SK-N-SH treated with all-trans-retinoic acid at 6 μM for 48 hours (cell line): ENCODE data around the gene ACOXL.

ENCODE experiments used
- ATAC-seq: fragments of 200-7000 bp; cut with Tn5 transposase; 3 replicates; pipeline ENCODE4 v1.9.1; 2020; ENCODE audit warnings: mild to moderate bottlenecking, moderate library complexity
- ARNTL ChIP-seq: fragments of 450-650 bp; formaldehyde crosslinking; IDR thresholded peaks from 2 replicates; pipeline ENCODE4 v1.5.0; 2020; ENCODE audit warnings: low read depth, mild to moderate bottlenecking, moderate library complexity, borderline replicate concordance
- BACH2 ChIP-seq: fragments of 250-450 bp; sonication (Bioruptor Pico); IDR thresholded peaks from 2 replicates; pipeline ENCODE4 v1.9.0; 2021; ENCODE audit warnings: mild to moderate bottlenecking, borderline replicate concordance
- CSDC2 ChIP-seq: fragments of 250-450 bp; sonication (Bioruptor Pico); IDR thresholded peaks from 2 replicates; pipeline ENCODE4 v1.5.0; 2020; ENCODE audit warnings: mild to moderate bottlenecking, moderate library complexity
- ESRRG ChIP-seq: fragments of 250-450 bp; sonication (Bioruptor Pico); IDR thresholded peaks from 2 replicates; pipeline ENCODE4 v1.6.1; 2021; ENCODE audit warnings: mild to moderate bottlenecking
- GLIS3 ChIP-seq: fragments of 250-450 bp; sonication (Bioruptor Pico); IDR thresholded peaks from 2 replicates; pipeline ENCODE4 v1.5.0; 2020; ENCODE audit warnings: mild to moderate bottlenecking, moderate library complexity
- ISL1 ChIP-seq: fragments of 250-450 bp; sonication (Bioruptor Pico); IDR thresholded peaks from 2 replicates; pipeline ENCODE4 v2.1.2; 2022; ENCODE audit warnings: mild to moderate bottlenecking, moderate library complexity
- OSR1 ChIP-seq: fragments of 250-450 bp; sonication (Bioruptor Pico); IDR thresholded peaks from 2 replicates; pipeline ENCODE4 v1.8.0; 2022; ENCODE audit warnings: moderate library complexity, mild to moderate bottlenecking, inconsistent platforms
- PPARA ChIP-seq: fragments of 250-450 bp; sonication (Bioruptor Pico); IDR thresholded peaks from 2 replicates; pipeline ENCODE4 v1.5.0; 2020; ENCODE audit warnings: mild to moderate bottlenecking, borderline replicate concordance
- SNAI2 ChIP-seq: fragments of 250-450 bp; sonication (Bioruptor Pico); IDR thresholded peaks from 2 replicates; pipeline ENCODE4 v1.5.0; 2020; ENCODE audit warnings: mild to moderate bottlenecking, moderate library complexity
- TCF4 ChIP-seq: fragments of 250-450 bp; sonication (Bioruptor Pico); IDR thresholded peaks from 2 replicates; pipeline ENCODE4 v1.8.0; 2021; ENCODE audit warnings: mild to moderate bottlenecking, moderate library complexity, borderline replicate concordance
- TOX ChIP-seq: fragments of 250-450 bp; sonication (Bioruptor Pico); IDR thresholded peaks from 2 replicates; pipeline ENCODE4 v1.8.0; 2021; ENCODE audit warnings: mild to moderate bottlenecking, moderate library complexity, borderline replicate concordance
- ZC3H10 ChIP-seq: fragments of 250-450 bp; sonication (Bioruptor Pico); IDR thresholded peaks from 2 replicates; pipeline ENCODE4 v1.5.1; 2021; ENCODE audit warnings: mild to moderate bottlenecking, moderate library complexity
- ZFP3 ChIP-seq: fragments of 250-450 bp; sonication (Bioruptor Pico); IDR thresholded peaks from 2 replicates; pipeline ENCODE4 v1.5.0; 2020; ENCODE audit warnings: mild to moderate bottlenecking, moderate library complexity
- ZFP30 ChIP-seq: fragments of 450-650 bp; formaldehyde crosslinking; IDR thresholded peaks from 2 replicates; pipeline ENCODE4 v1.5.0; 2022; ENCODE audit warnings: mild to moderate bottlenecking, moderate library complexity
- ZNF565 ChIP-seq: fragments of 450-650 bp; formaldehyde crosslinking; conservative IDR thresholded peaks from 2 replicates; pipeline ENCODE4 v1.5.0; 2020; ENCODE audit warnings: low read depth, mild to moderate bottlenecking, moderate library complexity
- ZNF70 ChIP-seq: fragments of 450-650 bp; formaldehyde crosslinking; IDR thresholded peaks from 2 replicates; pipeline ENCODE4 v1.5.0; 2020; ENCODE audit warnings: mild to moderate bottlenecking, moderate library complexity
- ZNF8 ChIP-seq: fragments of 450-650 bp; formaldehyde crosslinking; IDR thresholded peaks from 2 replicates; pipeline ENCODE4 v1.5.0; 2020; ENCODE audit warnings: mild to moderate bottlenecking, moderate library complexity
- TF ChIP-seq, protein P1 (sequence below): fragments of 250-450 bp; sonication (Bioruptor Pico); IDR thresholded peaks from 2 replicates; pipeline ENCODE4 v1.8.0; 2021; ENCODE audit warnings: low read depth, mild to moderate bottlenecking, moderate library complexity, borderline replicate concordance
- TF ChIP-seq, protein P2 (sequence below): fragments of 250-450 bp; sonication (Bioruptor Pico); IDR thresholded peaks from 2 replicates; pipeline ENCODE4 v1.5.0; 2020; ENCODE audit warnings: mild to moderate bottlenecking, moderate library complexity
- TF ChIP-seq, protein P3 (sequence below): fragments of 250-450 bp; sonication (Bioruptor Pico); IDR thresholded peaks from 2 replicates; pipeline ENCODE4 v1.8.0; 2020; ENCODE audit warnings: mild to moderate bottlenecking, moderate library complexity, borderline replicate concordance
- TF ChIP-seq, protein P4 (sequence below): fragments of 250-450 bp; sonication (Bioruptor Pico); IDR thresholded peaks from 2 replicates; pipeline ENCODE4 v1.5.1; 2020; ENCODE audit warnings: low read depth, mild to moderate bottlenecking, moderate library complexity
- TF ChIP-seq, protein P5 (sequence below): fragments of 250-450 bp; sonication (Bioruptor Pico); IDR thresholded peaks from 2 replicates; pipeline ENCODE4 v1.5.1; 2021; ENCODE audit warnings: mild to moderate bottlenecking, moderate library complexity

Gene ACOXL

DNA sequence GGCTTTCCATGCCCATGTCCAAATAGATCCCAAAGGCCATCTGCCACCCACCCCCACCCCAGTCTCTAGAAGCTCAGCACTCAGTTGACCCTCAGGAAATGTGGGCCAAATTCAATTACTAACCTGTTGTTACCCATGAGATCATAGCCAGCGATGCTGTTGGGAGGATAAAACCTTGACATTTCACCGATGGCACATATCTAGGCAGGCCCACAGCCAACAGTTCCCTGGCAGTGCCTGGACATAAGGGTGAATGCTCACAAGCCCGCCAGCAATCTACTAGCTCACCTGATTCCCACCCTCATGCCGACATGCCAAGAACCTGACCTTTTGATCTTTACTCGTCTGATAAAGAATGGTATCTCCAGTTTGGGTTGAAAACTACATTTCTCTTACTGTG, 11.8 kb upstream of the ACOXL start:
- no peak for ATAC-seq
- TF ChIP-seq ZFP3 (CRISPR knock-in tag) (no peak), ISL1 (CRISPR knock-in tag) (no peak), BACH2 (CRISPR knock-in tag) (no peak), CSDC2 (CRISPR knock-in tag) (no peak), TOX (CRISPR knock-in tag) (no peak), ZNF8 (CRISPR knock-in tag) (no peak), ARNTL (CRISPR knock-in tag) (no peak), PPARA (no peak), ZNF565 (CRISPR knock-in tag) (no peak), GLIS3 (CRISPR knock-in tag) (no peak)
- TF ChIP-seq, protein P1, sequence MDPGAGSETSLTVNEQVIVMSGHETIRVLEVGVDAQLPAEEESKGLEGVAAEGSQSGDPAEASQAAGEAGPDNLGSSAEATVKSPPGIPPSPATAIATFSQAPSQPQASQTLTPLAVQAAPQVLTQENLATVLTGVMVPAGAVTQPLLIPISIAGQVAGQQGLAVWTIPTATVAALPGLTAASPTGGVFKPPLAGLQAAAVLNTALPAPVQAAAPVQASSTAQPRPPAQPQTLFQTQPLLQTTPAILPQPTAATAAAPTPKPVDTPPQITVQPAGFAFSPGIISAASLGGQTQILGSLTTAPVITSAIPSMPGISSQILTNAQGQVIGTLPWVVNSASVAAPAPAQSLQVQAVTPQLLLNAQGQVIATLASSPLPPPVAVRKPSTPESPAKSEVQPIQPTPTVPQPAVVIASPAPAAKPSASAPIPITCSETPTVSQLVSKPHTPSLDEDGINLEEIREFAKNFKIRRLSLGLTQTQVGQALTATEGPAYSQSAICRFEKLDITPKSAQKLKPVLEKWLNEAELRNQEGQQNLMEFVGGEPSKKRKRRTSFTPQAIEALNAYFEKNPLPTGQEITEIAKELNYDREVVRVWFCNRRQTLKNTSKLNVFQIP (CRISPR knock-in tag), result no peak

DNA sequence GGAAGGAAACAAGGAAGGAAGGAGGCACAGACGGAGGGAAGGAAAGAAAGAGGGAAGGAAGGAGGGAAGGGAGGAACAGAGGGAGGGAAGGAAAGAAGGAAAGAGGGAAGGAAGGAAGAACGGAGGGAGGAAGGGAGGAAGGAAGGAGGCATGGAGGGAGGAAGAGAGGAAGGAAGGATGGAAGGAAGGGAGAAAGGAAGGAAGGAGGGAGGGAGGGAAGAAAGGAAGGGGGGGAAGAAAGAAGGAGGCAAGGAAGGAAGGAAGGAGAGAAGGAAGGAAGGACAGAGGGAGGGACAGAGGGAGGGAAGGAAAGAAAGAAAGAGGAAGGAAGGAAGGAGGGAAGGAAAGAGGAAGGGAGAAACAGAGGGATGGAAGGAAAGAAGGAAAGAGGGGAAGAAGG, 7.6 kb upstream of the ACOXL start:
- TF ChIP-seq ZFP30 (CRISPR knock-in tag), result no peak
- TF ChIP-seq ZNF8 (CRISPR knock-in tag), result no peak
- TF ChIP-seq, protein P2, sequence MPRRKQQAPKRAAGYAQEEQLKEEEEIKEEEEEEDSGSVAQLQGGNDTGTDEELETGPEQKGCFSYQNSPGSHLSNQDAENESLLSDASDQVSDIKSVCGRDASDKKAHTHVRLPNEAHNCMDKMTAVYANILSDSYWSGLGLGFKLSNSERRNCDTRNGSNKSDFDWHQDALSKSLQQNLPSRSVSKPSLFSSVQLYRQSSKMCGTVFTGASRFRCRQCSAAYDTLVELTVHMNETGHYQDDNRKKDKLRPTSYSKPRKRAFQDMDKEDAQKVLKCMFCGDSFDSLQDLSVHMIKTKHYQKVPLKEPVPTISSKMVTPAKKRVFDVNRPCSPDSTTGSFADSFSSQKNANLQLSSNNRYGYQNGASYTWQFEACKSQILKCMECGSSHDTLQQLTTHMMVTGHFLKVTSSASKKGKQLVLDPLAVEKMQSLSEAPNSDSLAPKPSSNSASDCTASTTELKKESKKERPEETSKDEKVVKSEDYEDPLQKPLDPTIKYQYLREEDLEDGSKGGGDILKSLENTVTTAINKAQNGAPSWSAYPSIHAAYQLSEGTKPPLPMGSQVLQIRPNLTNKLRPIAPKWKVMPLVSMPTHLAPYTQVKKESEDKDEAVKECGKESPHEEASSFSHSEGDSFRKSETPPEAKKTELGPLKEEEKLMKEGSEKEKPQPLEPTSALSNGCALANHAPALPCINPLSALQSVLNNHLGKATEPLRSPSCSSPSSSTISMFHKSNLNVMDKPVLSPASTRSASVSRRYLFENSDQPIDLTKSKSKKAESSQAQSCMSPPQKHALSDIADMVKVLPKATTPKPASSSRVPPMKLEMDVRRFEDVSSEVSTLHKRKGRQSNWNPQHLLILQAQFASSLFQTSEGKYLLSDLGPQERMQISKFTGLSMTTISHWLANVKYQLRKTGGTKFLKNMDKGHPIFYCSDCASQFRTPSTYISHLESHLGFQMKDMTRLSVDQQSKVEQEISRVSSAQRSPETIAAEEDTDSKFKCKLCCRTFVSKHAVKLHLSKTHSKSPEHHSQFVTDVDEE (CRISPR knock-in tag), result no peak
- no peak for TF ChIP-seq TCF4 (CRISPR knock-in tag)
- TF ChIP-seq, protein P3, sequence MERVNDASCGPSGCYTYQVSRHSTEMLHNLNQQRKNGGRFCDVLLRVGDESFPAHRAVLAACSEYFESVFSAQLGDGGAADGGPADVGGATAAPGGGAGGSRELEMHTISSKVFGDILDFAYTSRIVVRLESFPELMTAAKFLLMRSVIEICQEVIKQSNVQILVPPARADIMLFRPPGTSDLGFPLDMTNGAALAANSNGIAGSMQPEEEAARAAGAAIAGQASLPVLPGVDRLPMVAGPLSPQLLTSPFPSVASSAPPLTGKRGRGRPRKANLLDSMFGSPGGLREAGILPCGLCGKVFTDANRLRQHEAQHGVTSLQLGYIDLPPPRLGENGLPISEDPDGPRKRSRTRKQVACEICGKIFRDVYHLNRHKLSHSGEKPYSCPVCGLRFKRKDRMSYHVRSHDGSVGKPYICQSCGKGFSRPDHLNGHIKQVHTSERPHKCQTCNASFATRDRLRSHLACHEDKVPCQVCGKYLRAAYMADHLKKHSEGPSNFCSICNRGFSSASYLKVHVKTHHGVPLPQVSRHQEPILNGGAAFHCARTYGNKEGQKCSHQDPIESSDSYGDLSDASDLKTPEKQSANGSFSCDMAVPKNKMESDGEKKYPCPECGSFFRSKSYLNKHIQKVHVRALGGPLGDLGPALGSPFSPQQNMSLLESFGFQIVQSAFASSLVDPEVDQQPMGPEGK (CRISPR knock-in tag), result no peak
- no peak for TF ChIP-seq ZNF565 (CRISPR knock-in tag)
- TF ChIP-seq ZC3H10 (CRISPR knock-in tag), result no peak
- no peak for TF ChIP-seq CSDC2 (CRISPR knock-in tag)
- ATAC-seq, result no peak

DNA sequence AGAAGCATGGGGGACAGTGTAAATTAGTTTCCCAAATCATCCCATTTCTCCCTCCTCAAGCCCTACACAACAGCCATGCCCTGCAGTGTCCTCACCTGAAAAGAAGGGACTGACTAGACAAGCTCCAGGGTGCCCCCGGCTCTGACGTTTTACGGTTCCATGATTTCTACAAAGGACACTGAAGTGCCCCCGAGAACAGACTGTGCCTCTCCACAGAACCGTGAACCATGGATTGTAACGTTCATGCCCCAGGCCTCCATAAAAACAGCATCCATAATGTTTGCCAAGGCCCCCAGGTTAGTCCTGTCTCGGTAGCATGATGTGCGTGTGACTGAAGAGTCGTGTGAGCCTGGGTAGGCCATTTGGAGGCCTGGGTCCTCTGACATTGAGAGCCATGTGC, 7.0 kb upstream of the ACOXL start:
- TF ChIP-seq, protein P4, sequence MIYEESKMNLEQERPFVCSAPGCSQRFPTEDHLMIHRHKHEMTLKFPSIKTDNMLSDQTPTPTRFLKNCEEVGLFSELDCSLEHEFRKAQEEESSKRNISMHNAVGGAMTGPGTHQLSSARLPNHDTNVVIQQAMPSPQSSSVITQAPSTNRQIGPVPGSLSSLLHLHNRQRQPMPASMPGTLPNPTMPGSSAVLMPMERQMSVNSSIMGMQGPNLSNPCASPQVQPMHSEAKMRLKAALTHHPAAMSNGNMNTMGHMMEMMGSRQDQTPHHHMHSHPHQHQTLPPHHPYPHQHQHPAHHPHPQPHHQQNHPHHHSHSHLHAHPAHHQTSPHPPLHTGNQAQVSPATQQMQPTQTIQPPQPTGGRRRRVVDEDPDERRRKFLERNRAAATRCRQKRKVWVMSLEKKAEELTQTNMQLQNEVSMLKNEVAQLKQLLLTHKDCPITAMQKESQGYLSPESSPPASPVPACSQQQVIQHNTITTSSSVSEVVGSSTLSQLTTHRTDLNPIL (CRISPR knock-in tag), result no peak
- no peak for TF ChIP-seq ZC3H10 (CRISPR knock-in tag)
- no peak for TF ChIP-seq GLIS3 (CRISPR knock-in tag)
- no peak for TF ChIP-seq BACH2 (CRISPR knock-in tag)
- TF ChIP-seq, protein P3 (CRISPR knock-in tag), result no peak
- no peak for TF ChIP-seq TOX (CRISPR knock-in tag)
- no peak for TF ChIP-seq PPARA
- TF ChIP-seq OSR1 (CRISPR knock-in tag), result no peak
- no peak for TF ChIP-seq TCF4 (CRISPR knock-in tag)
- no peak for TF ChIP-seq ZNF70 (CRISPR knock-in tag)
- no peak for TF ChIP-seq ESRRG (CRISPR knock-in tag)
- TF ChIP-seq ZNF8 (CRISPR knock-in tag), result no peak
- no peak for TF ChIP-seq SNAI2
- TF ChIP-seq ISL1 (CRISPR knock-in tag), result no peak
- no peak for TF ChIP-seq ZFP3 (CRISPR knock-in tag)
- no peak for TF ChIP-seq CSDC2 (CRISPR knock-in tag)
- TF ChIP-seq, protein P5, sequence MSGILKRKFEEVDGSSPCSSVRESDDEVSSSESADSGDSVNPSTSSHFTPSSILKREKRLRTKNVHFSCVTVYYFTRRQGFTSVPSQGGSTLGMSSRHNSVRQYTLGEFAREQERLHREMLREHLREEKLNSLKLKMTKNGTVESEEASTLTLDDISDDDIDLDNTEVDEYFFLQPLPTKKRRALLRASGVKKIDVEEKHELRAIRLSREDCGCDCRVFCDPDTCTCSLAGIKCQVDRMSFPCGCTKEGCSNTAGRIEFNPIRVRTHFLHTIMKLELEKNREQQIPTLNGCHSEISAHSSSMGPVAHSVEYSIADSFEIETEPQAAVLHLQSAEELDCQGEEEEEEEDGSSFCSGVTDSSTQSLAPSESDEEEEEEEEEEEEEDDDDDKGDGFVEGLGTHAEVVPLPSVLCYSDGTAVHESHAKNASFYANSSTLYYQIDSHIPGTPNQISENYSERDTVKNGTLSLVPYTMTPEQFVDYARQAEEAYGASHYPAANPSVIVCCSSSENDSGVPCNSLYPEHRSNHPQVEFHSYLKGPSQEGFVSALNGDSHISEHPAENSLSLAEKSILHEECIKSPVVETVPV (CRISPR knock-in tag), result no peak
- no peak for TF ChIP-seq ARNTL (CRISPR knock-in tag)
- TF ChIP-seq ZNF565 (CRISPR knock-in tag), result no peak
- ATAC-seq, result no peak
